ENCODE data around the gene OR2T29. TPM values are rescaled to one million over a fixed set of nuclear protein-coding genes. Genes with fewer than 3 reads are reported as not detected.
"Not testable (repeated sequence)": the region's sequence is repeated elsewhere in the genome, so short reads cannot be mapped to it uniquely, and the experiment has no call there.

OR2T29 gene
- total RNA-seq, 1 experiment from 2014 or later = not detected

DNA sequence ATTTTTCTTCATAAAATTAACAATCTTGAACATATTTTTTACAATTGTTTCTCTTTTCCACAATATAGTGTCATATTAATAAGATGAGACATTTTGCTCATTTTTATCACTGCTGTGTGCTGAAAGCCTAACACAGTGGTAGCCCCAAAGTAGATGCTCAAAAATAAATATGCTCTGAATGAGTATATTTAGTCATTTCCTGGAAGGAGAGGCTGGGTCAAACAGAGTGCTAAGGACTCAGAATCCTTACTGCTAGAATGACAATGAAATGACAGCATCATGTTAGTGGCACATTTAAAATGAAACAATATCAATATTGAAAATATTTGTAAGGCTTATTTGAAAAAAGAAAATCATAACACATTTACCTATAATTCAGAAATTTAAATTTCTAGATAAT is 25.1 kb downstream of the OR2T29 start:
- in situ Hi-C loops (cut with HindIII; ENCODE audit: low sequenced_read_pairs); DNase-seq (ENCODE audit: low spot score): not testable (repeated sequence)

DNA sequence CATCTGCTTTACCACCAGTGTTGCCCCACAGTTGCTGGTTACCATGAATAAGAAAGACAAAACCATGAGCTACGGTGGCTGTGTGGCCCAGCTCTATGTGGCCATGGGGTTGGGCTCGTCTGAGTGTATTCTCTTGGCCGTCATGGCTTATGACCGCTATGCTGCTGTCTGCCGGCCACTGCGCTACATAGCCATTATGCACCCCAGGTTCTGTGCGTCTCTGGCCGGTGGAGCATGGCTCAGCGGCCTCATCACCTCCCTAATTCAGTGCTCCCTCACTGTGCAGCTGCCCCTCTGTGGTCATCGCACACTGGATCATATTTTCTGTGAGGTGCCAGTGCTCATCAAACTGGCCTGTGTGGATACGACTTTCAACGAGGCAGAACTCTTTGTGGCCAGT is 40.7 kb downstream of the OR2T29 start:
- in situ Hi-C loops (cut with HindIII; ENCODE audit: low sequenced_read_pairs) = no loop called here
- DNase-seq (ENCODE audit: low spot score) = no peak

DNA sequence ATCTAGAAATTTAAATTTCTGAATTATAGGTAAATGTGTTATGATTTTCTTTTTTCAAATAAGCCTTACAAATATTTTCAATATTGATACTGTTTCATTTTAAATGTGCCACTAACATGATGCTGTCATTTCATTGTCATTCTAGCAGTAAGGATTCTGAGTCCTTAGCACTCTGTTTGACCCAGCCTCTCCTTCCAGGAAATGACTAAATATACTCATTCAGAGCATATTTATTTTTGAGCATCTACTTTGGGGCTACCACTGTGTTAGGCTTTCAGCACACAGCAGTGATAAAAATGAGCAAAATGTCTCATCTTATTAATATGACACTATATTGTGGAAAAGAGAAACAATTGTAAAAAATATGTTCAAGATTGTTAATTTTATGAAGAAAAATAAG is 52.4 kb downstream of the OR2T29 start:
- DNase-seq (ENCODE audit: low spot score); in situ Hi-C loops (cut with HindIII; ENCODE audit: low sequenced_read_pairs): not testable (repeated sequence)

DNA sequence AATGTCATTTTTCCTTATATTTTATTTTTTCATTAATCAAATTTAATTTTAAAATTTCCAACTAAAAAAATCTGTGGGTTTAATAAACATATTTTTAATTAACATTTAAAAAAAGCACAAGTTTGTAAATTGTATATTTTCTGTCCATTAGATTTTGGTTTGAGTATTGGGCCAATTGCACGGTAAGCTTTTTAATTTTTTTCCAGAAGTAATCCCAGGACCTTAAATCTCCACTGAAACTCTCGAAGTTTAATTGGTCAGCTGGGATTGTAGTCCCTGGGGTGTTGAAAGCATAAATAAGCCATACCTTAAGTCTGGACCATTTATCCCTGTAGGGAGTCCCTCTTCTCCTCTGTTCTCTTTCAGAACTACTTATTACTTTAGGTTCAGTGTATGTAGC is 54.8 kb downstream of the OR2T29 start, which contains the start of gene OR2G6:
Gene OR2G6, plus strand, starts transcription at position 301 of the 400 bp plus-strand sequence. CDS start 13,574 bp downstream, outside the sequence.
- in situ Hi-C loops (cut with HindIII; ENCODE audit: low sequenced_read_pairs); DNase-seq (ENCODE audit: low spot score): not testable (repeated sequence)

Other genes starting within 250 kb of the OR2T29 start
- gene OR2M7, start 238.2 kb downstream of the OR2T29 start, total RNA-seq (2014; rRNA removed; shearing (Covaris generic)) = not detected in 2 replicates
- gene OR14C36, start 214.0 kb downstream of the OR2T29 start, total RNA-seq (2014; rRNA removed; shearing (Covaris generic)) = not detected in 2 replicates
- not detected in 2 replicates for gene OR2T4, start 201.1 kb downstream of the OR2T29 start, total RNA-seq (2014; rRNA removed; shearing (Covaris generic))
- gene OR2T6, start 187.0 kb downstream of the OR2T29 start, total RNA-seq (2014; rRNA removed; shearing (Covaris generic)) = not detected in 2 replicates
- gene OR2T1, start 159.7 kb downstream of the OR2T29 start, total RNA-seq (2014; rRNA removed; shearing (Covaris generic)) = not detected in 2 replicates
- gene OR2T2, start 117.1 kb downstream of the OR2T29 start, total RNA-seq (2014; rRNA removed; shearing (Covaris generic)) = not detected in 2 replicates
- not detected in 2 replicates for gene OR2T3, start 89.4 kb downstream of the OR2T29 start, total RNA-seq (2014; rRNA removed; shearing (Covaris generic))
- not detected in 2 replicates for gene OR2T5, start 74.2 kb downstream of the OR2T29 start, total RNA-seq (2014; rRNA removed; shearing (Covaris generic))
- not detected in 2 replicates for gene OR2G6, start 54.7 kb downstream of the OR2T29 start, total RNA-seq (2014; rRNA removed; shearing (Covaris generic))
- not detected in 2 replicates for gene OR2T34, start 12.0 kb upstream of the OR2T29 start, total RNA-seq (2014; rRNA removed; shearing (Covaris generic))
- not detected in 2 replicates for gene OR2T10, start 34.9 kb upstream of the OR2T29 start, total RNA-seq (2014; rRNA removed; shearing (Covaris generic))
- gene OR2T11, start 72.3 kb upstream of the OR2T29 start, total RNA-seq (2014; rRNA removed; shearing (Covaris generic)) = not detected in 2 replicates
- not detected in 2 replicates for gene OR2T35, start 82.5 kb upstream of the OR2T29 start, total RNA-seq (2014; rRNA removed; shearing (Covaris generic))
- gene OR2T27, start 92.8 kb upstream of the OR2T29 start, total RNA-seq (2014; rRNA removed; shearing (Covaris generic)) = not detected in 2 replicates
- not detected in 2 replicates for gene OR14I1, start 140.0 kb upstream of the OR2T29 start, total RNA-seq (2014; rRNA removed; shearing (Covaris generic))
- gene LYPD8, start 193.0 kb upstream of the OR2T29 start, total RNA-seq (2014; rRNA removed; shearing (Covaris generic)) = not detected in 2 replicates

All from G401 (cell line).